Prostate gland (tissue), 2 donors: ENCODE results near the gene PUSL1.

ENCODE experiments used
- CTCF ChIP-seq, 4 experiments: fragments of 200-600 bp in 2 of 4; fragments of 450-650 bp in 2 of 4; sonication (generic) in 2 of 4; IDR thresholded peaks; 1 replicate in 3 of 4; 2 replicates in 1 of 4; pipeline ENCODE4 v1.5.1; 2016 to 2019; ENCODE audit warnings: antibody characterized with exemption in 4 of 4, mild to moderate bottlenecking in 2 of 4, moderate library complexity in 2 of 4
- POLR2A ChIP-seq: fragments of 450-650 bp; IDR thresholded peaks from one replicate; pipeline ENCODE4 v1.6.1; 2016; ENCODE audit warnings: antibody characterized with exemption, mild to moderate bottlenecking

DNA sequence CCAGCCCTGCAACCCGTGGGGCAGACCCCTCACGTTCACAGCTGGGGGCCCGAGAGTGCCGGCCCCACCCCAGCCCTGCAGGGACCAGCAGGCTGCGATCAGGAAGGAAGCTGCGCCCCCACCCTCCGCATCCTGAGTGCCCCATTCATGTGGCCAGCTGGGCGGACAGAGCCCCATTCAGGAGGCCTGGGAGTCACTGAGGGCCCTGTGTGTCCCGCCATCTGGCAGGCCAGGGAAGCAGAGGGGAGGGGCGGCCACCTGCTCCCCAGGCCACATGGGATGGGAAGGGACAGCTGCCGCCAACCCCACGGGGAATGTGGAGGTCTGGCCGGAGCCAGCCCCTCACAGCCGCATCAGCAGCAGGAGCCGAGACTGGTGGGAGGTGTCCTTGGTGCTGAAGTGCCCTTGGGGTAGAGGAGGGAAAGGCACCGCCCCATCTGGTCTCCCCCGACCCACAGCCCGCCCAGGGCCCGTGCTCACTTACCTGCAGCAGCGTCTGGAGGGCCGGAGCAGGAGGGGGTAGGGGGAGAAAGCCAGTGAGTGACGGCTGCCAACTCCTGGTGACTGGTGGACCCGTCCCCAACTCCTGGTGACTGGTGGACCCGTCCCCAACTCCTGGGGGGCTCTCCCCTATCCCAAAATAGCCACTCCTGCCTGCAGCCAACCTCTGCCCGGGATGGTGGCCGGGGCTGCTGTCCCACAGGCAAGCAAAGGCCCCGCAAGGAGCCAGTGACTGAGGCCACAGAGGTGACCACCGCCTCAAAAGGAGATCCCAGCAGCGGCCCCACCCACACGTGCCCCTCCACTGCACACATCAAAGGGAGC lies 9.3 kb upstream of the PUSL1 start:
- TF ChIP-seq POLR2A (no peak), CTCF (IDR thresholded peaks at IDR 0.05) (no peak)
